Right renal pelvis (tissue), 4 donors: Measurements from ENCODE around the gene IL11RA. TPM values are rescaled to one million over a fixed set of nuclear protein-coding genes. Genes with fewer than 3 reads are reported as not detected.

Experiments used
- polyA plus RNA-seq, 4 donors: library from polyadenylated mRNA; unstranded; fragments of 120-200 nt; gene quantifications; one replicate each; pipeline ENCODE4 v1.2.1, GENCODE V29; 2013; ENCODE audit not compliant: insufficient read length in 4 of 4

Gene IL11RA
- polyA plus RNA-seq, 4 donors: 47.7 to 66.7 (median 53.4) TPM

Other genes starting within 250 kb of the IL11RA start
- 10 to 100 TPM; 13.7 to 15.4 (median 14.1) TPM for gene FAM219A, start 193.6 kb upstream of the IL11RA start, polyA plus RNA-seq
- gene DNAI1, start 193.4 kb upstream of the IL11RA start, polyA plus RNA-seq: 1 to 10 TPM; 1.9 to 2.2 (median 1.9) TPM
- 1 to 10 TPM in 3 of 4 donors, under 1 TPM in 1; 0.74 to 2.8 (median 1.8) TPM for gene ENHO, start 129.2 kb upstream of the IL11RA start, polyA plus RNA-seq
- 10 to 100 TPM; 42.5 to 53.8 (median 46.6) TPM for gene CNTFR, start 62.5 kb upstream of the IL11RA start, polyA plus RNA-seq
- 10 to 100 TPM; 23.9 to 36.7 (median 30.0) TPM for gene RPP25L, start 40.1 kb upstream of the IL11RA start, polyA plus RNA-seq
- 100 to 1,000 TPM in 2 of 4 donors, 10 to 100 TPM in 2; 95.5 to 108 (median 99.3) TPM for gene DCTN3, start 31.7 kb upstream of the IL11RA start, polyA plus RNA-seq
- gene ARID3C, start 23.1 kb upstream of the IL11RA start, polyA plus RNA-seq: under 1 TPM in 1 of 4 donors, not detected in 3; 0.12 TPM
- 10 to 100 TPM; 48.2 to 52.6 (median 49.9) TPM for gene SIGMAR1, start 14.4 kb upstream of the IL11RA start, polyA plus RNA-seq
- gene GALT, start 5.5 kb upstream of the IL11RA start, polyA plus RNA-seq: 10 to 100 TPM; 65.4 to 71.6 (median 66.1) TPM
- under 1 TPM; 0.28 to 0.71 (median 0.54) TPM for gene CCL27, start 10.5 kb downstream of the IL11RA start, polyA plus RNA-seq
- gene CCL19, start 39.1 kb downstream of the IL11RA start, polyA plus RNA-seq: 1 to 10 TPM in 1 of 4 donors, not detected in 3; 1.6 TPM
- gene CCL21, start 58.0 kb downstream of the IL11RA start, polyA plus RNA-seq: 10 to 100 TPM; 11.7 to 36.8 (median 23.6) TPM